GM19025 (cell line): ENCODE measurements around the gene ARHGAP32.

Experiments
- ATAC-seq: cut with Tn5 transposase; IDR thresholded peaks from one replicate; pipeline ENCODE4 v1.9.1; 2021; ENCODE audit warnings: mild to moderate bottlenecking, low read depth, moderate library complexity; ENCODE audit not compliant: unreplicated experiment

The ARHGAP32 gene

GRCh38 chr11:129192150-129192549, at the start of gene ARHGAP32:
TSS of gene ARHGAP32 (minus strand) at chr11:129192325. CDS start at chr11:129192198, 127 bp downstream.
- ATAC-seq = no peak

GRCh38 chr11:129239207-129239606, 47.1 kb upstream of the ARHGAP32 start:
- no peak for ATAC-seq

- ATAC-seq = no peak
Measured at GRCh38 chr11:129237880-129238638, 45.9 kb upstream of the ARHGAP32 start.

DNA sequence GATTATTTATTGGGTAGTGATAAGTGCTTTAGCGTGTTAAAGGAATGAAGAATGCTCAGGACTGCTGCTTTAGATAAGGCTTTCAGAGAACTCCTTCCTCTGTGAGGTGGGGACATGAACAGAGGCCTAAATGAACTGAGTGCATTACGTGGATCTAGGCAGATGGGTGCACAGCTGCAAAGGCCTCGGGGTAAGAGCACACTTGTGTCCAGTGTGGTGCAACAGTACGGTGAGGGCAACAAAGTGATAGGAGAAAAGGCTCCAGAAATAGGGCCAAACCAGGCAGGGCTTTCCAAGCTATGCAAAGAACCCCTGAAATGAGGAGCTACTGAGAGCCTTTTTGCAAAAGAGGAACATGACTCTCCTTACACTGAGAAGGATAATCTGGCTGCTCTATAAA, 45.3 kb upstream of the ARHGAP32 start:
- ATAC-seq = no peak

GRCh38 chr11:129236850-129237249, 44.7 kb upstream of the ARHGAP32 start:
- ATAC-seq = no peak

DNA sequence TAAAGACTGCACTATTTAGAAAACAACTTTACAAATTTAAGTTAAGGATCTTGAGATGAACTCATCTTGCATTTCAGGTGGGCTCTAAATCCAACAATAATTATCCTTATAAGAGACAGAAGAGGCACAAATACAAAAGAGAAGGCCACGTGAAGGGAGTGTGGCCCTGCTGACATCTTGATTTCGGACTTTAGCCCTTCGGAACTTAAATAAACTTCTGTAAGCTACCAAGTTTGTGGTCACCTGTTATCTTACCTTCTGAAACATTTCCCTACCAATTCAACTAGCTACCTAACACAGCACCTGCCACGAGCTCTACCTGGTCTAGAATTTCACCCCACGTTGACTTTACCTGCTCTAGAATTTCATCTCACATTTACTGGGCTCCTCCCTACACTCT, 42.9 kb upstream of the ARHGAP32 start:
- no peak for ATAC-seq

DNA sequence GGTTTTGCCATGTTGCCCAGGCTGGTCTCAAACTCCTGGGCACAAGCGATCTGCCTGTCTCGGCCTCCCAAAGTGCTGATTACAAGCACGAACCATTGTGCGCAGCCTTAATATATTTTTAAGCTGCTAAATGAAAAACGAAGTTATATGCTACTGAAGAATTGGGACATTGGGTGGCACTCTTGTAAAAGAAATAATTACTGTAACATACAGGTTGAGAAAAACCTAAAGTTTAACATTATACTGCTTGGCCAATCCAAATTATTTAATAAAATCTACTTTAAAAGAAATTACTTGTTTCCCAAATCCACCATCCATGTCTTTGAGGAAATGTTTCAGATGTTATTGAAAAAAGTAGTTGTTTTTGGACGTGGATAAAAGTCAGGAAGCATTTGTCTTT, 37.9 kb upstream of the ARHGAP32 start:
- ATAC-seq = no peak

- no peak for ATAC-seq
Measured at GRCh38 chr11:129226207-129226798, 34.2 kb upstream of the ARHGAP32 start.

DNA sequence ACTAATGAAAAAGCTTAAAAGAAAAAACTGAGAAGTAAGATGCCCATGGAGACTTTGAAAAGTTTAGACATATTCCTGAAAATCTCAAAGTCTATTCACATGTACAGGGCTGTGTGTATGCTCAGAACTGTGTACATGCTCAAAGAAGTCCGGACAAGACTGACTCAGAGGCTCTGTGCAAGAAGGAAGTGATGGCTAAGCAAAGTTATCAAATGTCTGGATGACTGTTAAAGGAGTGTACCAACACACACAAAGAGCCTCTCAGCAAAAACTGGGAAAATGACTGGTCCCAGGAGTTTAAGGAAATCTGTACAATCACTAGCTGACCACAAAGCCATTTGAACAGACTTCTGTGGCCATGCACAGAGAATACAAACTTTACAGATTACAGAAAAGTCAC, 33.1 kb upstream of the ARHGAP32 start:
- ATAC-seq = no peak

- ATAC-seq = no peak
Measured at GRCh38 chr11:129224538-129224937, 32.4 kb upstream of the ARHGAP32 start.

DNA sequence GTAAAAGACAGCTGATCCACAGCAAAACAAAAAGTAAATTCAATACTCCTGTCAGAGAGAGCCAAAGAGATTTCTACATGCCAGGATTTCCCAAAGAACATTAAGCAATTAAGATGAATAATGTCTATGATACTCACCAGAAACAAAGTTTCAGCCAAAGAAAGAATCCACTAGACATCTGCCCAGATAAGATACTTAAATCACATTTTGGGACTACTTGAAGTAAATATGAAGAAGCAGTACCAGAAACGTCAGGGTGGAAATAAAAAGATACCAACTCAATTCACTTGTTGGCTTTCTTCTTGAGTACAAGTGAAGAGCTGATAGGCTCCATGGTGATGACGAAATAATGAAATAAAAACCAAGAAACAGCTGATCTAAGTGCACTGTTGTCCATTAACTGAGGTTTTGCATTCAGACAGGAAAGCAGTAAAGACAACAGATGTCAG, 31.6 kb upstream of the ARHGAP32 start:
- ATAC-seq = no peak

DNA sequence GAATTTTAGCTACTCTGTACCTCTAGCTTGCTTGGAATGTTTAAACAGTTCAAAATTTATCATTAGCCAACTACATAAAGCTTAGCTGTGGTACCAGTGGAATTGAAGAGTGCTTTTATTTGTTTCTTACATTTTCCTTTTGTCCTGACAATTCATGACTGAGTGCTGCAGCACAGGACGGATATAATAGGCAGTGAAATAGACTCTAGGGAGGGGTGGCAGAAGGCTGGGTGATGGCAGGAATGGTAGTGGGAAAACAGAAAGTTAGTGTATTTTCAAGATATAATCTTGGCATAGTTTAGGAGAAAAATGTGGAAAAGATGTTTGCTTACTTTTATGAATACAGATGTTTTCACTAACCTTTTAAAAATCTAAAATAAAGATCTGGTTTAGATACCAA, 31.1 kb upstream of the ARHGAP32 start:
- no peak for ATAC-seq

- ATAC-seq = no peak
Measured at GRCh38 chr11:129222158-129222557, 30.0 kb upstream of the ARHGAP32 start.

GRCh38 chr11:129215506-129216245, 23.6 kb upstream of the ARHGAP32 start:
- no peak for ATAC-seq

DNA sequence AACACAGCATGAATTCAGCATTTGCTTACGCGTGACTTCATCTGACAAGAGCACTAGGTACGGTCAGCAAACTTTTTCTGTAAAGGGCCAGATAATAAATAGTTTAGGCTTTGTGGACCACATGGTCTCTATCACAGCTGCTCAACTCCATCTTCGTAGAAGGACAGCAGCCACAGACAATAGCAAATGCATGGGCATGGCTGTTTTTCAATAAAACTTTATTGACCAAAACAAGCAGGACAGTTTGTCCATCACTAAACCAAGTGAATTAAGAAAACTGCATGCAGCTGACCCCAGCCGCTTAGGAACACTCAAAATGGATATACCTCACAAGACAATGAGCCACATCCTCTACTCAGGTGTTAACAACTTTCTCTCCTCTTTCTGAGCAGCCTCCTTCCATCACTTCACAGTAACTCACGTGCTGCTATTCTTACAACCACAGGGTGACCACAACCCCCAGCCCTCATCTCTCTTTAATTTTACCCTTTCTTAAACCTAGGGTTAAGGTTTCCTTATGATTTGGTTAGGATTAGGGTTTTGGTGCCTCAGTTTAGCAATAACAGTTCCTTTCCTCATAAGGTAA, 22.7 kb upstream of the ARHGAP32 start:
- ATAC-seq = no peak

DNA sequence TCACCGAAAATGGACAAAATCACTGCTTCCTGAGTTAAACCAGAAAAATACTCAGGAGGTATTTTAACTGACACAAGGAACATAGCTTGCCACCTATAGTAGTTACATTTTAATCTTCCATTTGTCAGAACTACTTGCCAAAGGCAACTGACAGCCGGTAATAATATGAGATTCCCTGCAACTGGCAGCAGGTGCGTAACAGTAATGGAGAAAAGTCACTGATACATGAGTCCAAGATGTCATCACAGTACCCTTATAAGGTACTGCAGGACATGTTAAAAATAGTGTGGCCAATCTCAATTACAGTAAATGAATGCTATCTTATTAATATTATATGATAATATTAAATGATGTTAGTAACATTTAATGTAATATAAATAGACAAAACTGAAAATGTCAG, 21.1 kb upstream of the ARHGAP32 start:
- no peak for ATAC-seq

DNA sequence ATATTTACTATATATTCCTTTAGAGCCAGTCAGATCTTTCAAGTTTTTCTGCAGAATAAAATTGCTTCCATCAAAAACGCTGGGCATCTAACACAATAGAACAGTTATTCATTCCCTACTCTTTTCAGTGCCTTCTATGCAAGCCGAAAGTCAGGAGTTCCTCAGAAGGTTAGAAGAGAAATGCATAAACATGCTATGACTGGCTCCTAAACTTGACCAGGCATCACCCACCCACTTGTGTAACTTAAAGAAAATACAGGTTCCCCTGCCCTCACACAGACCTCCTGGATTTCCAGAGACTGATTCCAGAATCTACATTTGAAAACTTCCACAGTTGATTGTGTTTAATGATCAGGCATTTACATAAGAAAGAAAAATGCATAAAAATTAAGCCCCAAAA, 19.3 kb upstream of the ARHGAP32 start:
- no peak for ATAC-seq

DNA sequence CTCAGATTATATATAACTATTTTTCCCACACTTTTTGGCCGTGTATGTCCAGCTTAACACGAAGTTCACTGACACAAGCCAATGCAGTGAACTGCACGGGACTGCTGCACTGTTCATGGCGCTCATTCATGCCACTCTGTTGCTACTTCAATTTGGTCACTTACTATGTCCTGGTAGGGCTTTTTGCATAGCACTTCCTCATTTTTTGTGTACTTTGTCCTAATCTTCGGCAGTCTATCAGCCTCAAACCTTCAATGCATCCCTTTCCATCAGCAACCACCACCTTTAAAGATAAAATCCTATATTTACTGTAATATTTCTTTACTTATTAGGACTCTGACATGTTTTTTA, 18.7 kb upstream of the ARHGAP32 start:
- ATAC-seq = no peak

- ATAC-seq = no peak
Measured at GRCh38 chr11:129209891-129210830, 18.0 kb upstream of the ARHGAP32 start.

GRCh38 chr11:129208863-129209262, 16.7 kb upstream of the ARHGAP32 start:
- ATAC-seq = no peak
